Vagina (tissue), 2 donors: ENCODE measurements around the gene BCL11A.

Experiments used
- POLR2A ChIP-seq, 2 donors: fragments of 450-650 bp; IDR thresholded peaks; one replicate each; pipeline ENCODE4 v1.6.1; 2017; ENCODE audit warnings: antibody characterized with exemption in 2 of 2, mild to moderate bottlenecking in 2 of 2, moderate library complexity in 2 of 2
- POLR2AphosphoS5 ChIP-seq, 2 donors: sonication (generic); formaldehyde crosslinking; IDR thresholded peaks; one replicate each; pipeline ENCODE4 v1.9.0; 2017; ENCODE audit warnings: antibody characterized with exemption in 2 of 2, mild to moderate bottlenecking in 2 of 2, low read depth in 1 of 2; ENCODE audit not compliant: insufficient read depth in 1 of 2

DNA sequence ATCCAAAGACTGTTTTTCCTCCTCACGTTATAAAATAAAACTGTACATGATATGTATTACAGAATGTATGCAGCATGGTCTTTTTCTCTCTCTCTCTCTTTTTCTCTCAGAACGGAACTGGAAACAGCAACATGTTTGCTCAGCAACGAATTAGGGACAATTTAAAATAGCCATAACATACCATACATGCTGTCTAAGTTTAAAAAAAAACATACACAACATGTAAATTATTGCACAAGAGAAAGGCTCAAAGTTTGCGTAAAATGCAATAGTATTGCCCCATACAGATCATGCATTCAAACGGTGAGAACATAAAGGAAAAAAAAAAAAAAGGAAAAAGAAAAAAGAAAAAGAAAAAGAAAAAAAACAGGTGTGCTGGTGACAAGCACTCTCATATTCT lies 93.6 kb downstream of the BCL11A start:
- TF ChIP-seq POLR2AphosphoS5 (IDR thresholded peaks at IDR 0.05; ENCODE audit: insufficient read depth in 1 of 2, low read depth in 1 of 2) (no peak), POLR2A (IDR thresholded peaks at IDR 0.05) (no peak)
